Stomach (tissue), 9 donors: ENCODE results near the gene ELP4. TPM values are rescaled to one million over a fixed set of nuclear protein-coding genes. Genes with fewer than 3 reads are reported as not detected.

Experiments used
- DNase-seq, 2 donors: peaks; one replicate each; pipeline versions ENCODE4 v3.0.0 to v3.0.0-alpha.2; 2013 to 2019
- H3K27ac ChIP-seq, 5 donors: fragments of 200-600 bp in 4 of 5; sonication (generic) in 4 of 5; one replicate each; pipeline ENCODE4 v1.5.1; 2013 to 2019; ENCODE audit warnings: mild to moderate bottlenecking in 1 of 5, moderate library complexity in 1 of 5
- H3K27me3 ChIP-seq, 3 donors: fragments of 200-600 bp; sonication (generic); one replicate each; pipeline ENCODE4 v1.5.1; 2017 to 2019; ENCODE audit warnings: mixed run types in 1 of 3
- H3K36me3 ChIP-seq, 4 donors: fragments of 200-600 bp; sonication (generic); 1 replicate in 3 of 4; 2 replicates in 1 of 4; pipeline ENCODE4 v1.5.1; 2016 to 2019
- H3K4me1 ChIP-seq, 4 donors: fragments of 200-600 bp; sonication (generic); one replicate each; pipeline ENCODE4 v1.5.1; 2016 to 2019
- H3K4me3 ChIP-seq, 4 donors: fragments of 200-600 bp; sonication (generic) in 3 of 4; one replicate each; pipeline ENCODE4 v1.5.1; 2016 to 2019; ENCODE audit warnings: mild to moderate bottlenecking in 1 of 4
- H3K9me3 ChIP-seq, 4 donors: fragments of 200-600 bp; sonication (generic); one replicate each; pipeline ENCODE4 v1.5.1; 2016 to 2019
- EP300 ChIP-seq: sonication (generic); formaldehyde crosslinking; IDR thresholded peaks from one replicate; pipeline ENCODE4 v1.6.1; 2017; ENCODE audit warnings: antibody characterized with exemption
- POLR2A ChIP-seq, 4 donors: fragments of 450-650 bp; IDR thresholded peaks; one replicate each; pipeline ENCODE4 v1.6.1; 2016; ENCODE audit warnings: antibody characterized with exemption in 4 of 4, control low read depth in 2 of 4, mild to moderate bottlenecking in 1 of 4, moderate library complexity in 1 of 4
- POLR2AphosphoS5 ChIP-seq, 3 donors: sonication (generic); formaldehyde crosslinking; IDR thresholded peaks; one replicate each; pipeline ENCODE4 v1.6.1; 2016; ENCODE audit warnings: antibody characterized with exemption in 3 of 3
- WGBS, 5 donors: extraction: QIAGEN DNeasy Blood & Tissue Kit in 3 of 5; methylation state at CpG; one replicate each; pipeline versions ENCODE4 v1.1.5 to v1.1.7; 2013 to 2018; 5-methylcytosine and 5-hydroxymethylcytosine counted together
- intact Hi-C: fragments of 100-400 bp; cut with DNase I; formaldehyde crosslinking; loops from one replicate; pipeline ENCODE4 v1.15.1; 2023; ENCODE audit warnings: low total_unique reads
- polyA plus RNA-seq, 3 donors: library from polyadenylated mRNA; stranded (reverse); fragments of 200-250 nt; gene quantifications; one replicate each; pipeline ENCODE4 v1.2.3, GENCODE V29; 2013
- total RNA-seq, 5 donors: library from RNA; depleted of rRNA; stranded (reverse); fragments of >200 nt; gene quantifications; one replicate each; pipeline versions ENCODE4 v1.1.0 to v1.2.3, GENCODE V29; 2014 to 2016
- TF ChIP-seq, protein P1 (sequence below), 7 experiments: fragments of 450-650 bp in 4 of 7; fragments of 200-600 bp in 3 of 7; sonication (generic) in 3 of 7; IDR thresholded peaks; one replicate each; pipeline ENCODE4 v1.5.1; 2016 to 2019; ENCODE audit warnings: antibody characterized with exemption in 7 of 7, control low read depth in 2 of 7, mild to moderate bottlenecking in 1 of 7
- donor health status: healthy with polysubstance abuse.
- donor health status: Bipolar disorder and iron deficiency.
- donor health status: healthy.

ELP4 gene
- total and polyA plus RNA-seq, 8 donors, result 8.3 to 70.0 (median 20.9) TPM

DNA sequence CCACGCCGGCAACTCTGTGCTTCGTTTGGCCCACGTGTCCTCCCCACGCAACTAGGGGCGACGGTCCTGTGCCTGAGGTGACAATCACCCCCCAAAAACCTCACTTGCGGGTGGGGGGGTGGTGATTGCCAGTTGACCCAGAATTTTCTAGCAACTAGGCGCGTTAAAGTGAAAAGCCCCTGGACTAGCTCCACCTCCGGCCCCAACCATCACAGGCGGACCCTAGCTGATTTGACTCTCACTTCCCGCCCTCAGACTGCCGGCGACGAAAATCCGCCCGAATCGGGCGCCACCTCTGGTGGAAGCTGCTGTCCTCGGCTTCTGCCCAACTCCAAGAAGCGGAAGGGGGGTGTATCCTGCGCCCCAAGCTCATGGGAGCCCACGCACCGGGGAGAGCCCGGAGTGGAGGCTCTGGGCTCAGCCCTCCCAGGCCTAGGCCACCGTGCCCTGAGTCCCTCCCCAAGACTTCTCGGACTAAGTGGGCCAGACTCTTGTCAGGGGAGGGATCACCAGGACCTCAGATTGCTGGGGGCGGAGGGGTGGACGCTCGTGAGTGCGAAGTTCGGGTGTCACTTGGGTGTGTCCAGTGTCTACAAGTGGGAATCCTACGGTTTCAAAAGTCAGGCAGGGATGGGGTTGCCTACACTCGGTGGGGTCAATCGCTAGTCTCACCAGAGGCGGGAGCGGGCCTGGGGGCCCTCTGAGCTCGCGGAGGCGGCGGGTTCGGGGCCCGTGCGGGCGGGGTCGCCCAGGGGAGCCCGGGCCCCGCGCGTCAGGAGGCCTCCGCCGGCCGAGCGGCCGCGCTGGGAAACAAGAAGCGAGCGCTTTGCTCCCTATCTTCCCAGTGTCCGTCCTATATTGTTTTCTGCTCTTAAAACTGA, 289.2 kb downstream of the ELP4 start:
- intact Hi-C loops, result no loop called here
- WGBS, 5 donors, result 3 to 7% (median 5%) methylated on average over 31 to 60 of the region's 60 CpGs
- H3K27me3 ChIP-seq, result peaks cover 46 to 84% (median 82%) of the 10 kb centered on the region in 3 donors
- H3K27ac ChIP-seq, result no peak overlapping the region
- TF ChIP-seq POLR2A (IDR thresholded peaks at IDR 0.05), result no peak
- TF ChIP-seq, protein P1, sequence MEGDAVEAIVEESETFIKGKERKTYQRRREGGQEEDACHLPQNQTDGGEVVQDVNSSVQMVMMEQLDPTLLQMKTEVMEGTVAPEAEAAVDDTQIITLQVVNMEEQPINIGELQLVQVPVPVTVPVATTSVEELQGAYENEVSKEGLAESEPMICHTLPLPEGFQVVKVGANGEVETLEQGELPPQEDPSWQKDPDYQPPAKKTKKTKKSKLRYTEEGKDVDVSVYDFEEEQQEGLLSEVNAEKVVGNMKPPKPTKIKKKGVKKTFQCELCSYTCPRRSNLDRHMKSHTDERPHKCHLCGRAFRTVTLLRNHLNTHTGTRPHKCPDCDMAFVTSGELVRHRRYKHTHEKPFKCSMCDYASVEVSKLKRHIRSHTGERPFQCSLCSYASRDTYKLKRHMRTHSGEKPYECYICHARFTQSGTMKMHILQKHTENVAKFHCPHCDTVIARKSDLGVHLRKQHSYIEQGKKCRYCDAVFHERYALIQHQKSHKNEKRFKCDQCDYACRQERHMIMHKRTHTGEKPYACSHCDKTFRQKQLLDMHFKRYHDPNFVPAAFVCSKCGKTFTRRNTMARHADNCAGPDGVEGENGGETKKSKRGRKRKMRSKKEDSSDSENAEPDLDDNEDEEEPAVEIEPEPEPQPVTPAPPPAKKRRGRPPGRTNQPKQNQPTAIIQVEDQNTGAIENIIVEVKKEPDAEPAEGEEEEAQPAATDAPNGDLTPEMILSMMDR (IDR thresholded peaks at IDR 0.05), result no peak
- TF ChIP-seq EP300, result no peak
- peak overlapping the region in 2 of 4 donors; percentile 9 to 29 for H3K4me3 ChIP-seq
- H3K4me1 ChIP-seq, result peaks cover 10 to 30% (median 22%) of the 10 kb centered on the region in 4 donors
- peaks cover 0 to under 1% (median 0%) of the 10 kb centered on the region in 4 donors for H3K9me3 ChIP-seq
- H3K36me3 ChIP-seq, result no peaks in the 10 kb centered on the region
- peak in 1 of 2 donors; percentile 65 for DNase-seq

DNA sequence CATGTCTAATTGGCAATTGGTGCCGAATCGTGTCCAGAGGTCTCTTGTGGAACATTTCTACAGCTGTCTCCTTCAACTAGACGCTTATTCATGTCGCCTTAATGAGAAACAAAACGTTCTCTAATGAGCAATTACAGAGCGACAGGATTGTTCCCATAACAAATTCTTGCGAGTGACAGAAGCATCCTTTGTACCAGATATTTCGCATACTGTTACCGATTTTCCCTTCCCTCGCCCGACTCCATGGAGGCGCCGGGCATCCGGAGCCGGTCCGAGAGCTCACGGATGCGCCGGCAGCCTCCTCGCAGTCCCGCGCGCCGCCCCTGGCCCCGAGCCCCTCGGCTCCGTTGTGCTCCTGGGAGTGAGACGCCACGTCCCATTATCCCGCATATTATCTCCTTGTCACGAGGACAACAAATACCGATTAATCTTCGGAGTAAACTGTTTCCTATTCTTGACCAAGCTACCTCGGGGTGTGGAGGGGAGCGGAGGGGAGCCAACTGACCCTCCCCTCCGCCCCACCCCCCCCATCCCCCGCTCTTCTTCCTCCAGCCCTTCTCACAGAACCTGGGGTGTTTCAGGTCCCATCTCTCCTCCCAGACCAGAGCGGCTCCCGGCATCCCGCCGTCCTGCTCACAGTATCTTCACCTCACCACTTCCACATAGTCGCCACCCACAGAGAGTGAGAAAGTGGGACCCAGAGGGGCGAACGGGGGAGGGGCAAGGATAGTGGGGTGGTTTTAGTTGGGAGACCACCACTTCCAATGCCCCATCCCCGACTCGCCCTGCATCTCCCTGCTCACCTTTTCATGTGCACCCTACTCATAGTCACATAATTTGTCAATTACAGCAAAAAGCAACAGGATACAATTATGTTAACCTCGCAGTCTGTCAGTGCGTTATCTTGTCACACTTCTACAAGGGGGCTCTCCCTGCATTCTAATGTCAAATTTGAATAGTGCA, 290.1 kb downstream of the ELP4 start:
- H3K9me3 ChIP-seq, result peaks cover 0 to 9% (median 3%) of the 10 kb centered on the region in 4 donors
- no peak overlapping the region for H3K27ac ChIP-seq
- peaks cover 51 to 93% (median 91%) of the 10 kb centered on the region in 3 donors for H3K27me3 ChIP-seq
- H3K36me3 ChIP-seq, result no peaks in the 10 kb centered on the region
- WGBS, 5 donors, result 5 to 13% (median 7%) methylated on average over 40 to 48 of the region's 48 CpGs
- H3K4me3 ChIP-seq, result no peak overlapping the region
- peaks cover 16 to 39% (median 29%) of the 10 kb centered on the region in 4 donors for H3K4me1 ChIP-seq
- DNase-seq, result peak in 1 of 2 donors; percentile 16
- TF ChIP-seq EP300 (no peak), POLR2AphosphoS5 (IDR thresholded peaks at IDR 0.05) (no peak), POLR2A (IDR thresholded peaks at IDR 0.05) (no peak)
- TF ChIP-seq, protein P1 (IDR thresholded peaks at IDR 0.05), result no peak
- intact Hi-C loops, result no loop called here

DNA sequence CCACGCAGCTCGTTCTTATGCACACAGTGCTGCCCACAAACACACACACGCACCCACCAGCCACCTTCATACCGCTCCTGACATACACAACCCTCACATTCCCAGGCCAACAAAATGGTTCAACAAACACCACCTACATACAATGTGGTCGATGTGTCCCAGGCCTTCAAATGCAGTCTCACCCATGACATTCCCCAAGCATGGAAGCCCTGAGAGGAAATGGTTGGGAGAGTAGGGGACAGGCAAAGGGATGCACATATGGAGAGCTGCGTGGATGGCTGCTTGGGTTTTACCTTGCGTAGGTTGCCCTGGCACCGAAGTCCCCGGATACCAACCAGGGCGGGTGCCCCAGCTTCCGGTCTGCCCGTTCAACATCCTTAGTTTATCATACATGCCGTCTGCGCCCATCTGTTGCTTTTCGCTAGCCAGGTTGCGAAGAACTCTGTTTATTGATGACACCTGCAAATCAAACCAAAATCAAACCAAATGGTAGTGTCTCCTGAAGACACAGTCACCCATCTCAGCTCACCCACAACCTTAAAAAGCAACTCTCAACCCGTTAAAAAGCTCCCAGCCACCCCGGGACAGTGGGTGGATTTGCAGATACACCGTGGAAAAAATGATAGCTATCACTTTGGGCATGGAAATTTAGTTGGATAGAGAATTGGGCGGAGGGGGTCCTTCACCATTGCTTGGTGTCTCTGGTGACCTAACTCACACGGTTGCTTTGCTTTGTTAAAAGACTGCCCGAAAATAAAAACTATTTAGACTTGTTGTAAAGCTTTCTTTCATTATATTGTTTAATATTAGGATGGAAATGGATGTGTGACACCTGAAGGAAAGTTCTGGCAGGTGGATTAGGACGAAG, 291.1 kb downstream of the ELP4 start:
- no peak overlapping the region for H3K27ac ChIP-seq
- peaks cover 59 to 100% (median 99%) of the 10 kb centered on the region in 3 donors for H3K27me3 ChIP-seq
- H3K4me3 ChIP-seq, result no peak overlapping the region
- no peaks in the 10 kb centered on the region for H3K36me3 ChIP-seq
- H3K4me1 ChIP-seq, result peaks cover 24 to 48% (median 37%) of the 10 kb centered on the region in 4 donors
- intact Hi-C loops, result no loop called here
- TF ChIP-seq POLR2AphosphoS5 (IDR thresholded peaks at IDR 0.05), result no peak
- TF ChIP-seq EP300, result no peak
- TF ChIP-seq POLR2A (IDR thresholded peaks at IDR 0.05), result no peak
- TF ChIP-seq, protein P1 (IDR thresholded peaks at IDR 0.05), result no peak
- 8 to 12% (median 10%) methylated on average over 23 of the region's 23 CpGs for WGBS, 5 donors
- peak in 1 of 2 donors; percentile 26 for DNase-seq
- peaks cover 0 to 12% (median 3%) of the 10 kb centered on the region in 4 donors for H3K9me3 ChIP-seq
